AG04450 (cell line): ENCODE measurements around the gene SLC34A1. TPM values are rescaled to one million over a fixed set of nuclear protein-coding genes. Genes with fewer than 3 reads are reported as not detected.

Source experiments
- CTCF ChIA-PET: fragments of 300-600, 350-600 bp; formaldehyde crosslinking; extraction: SDS; loops from one replicate; lab custom pipeline; 2022; ENCODE audit warnings: antibody characterized with exemption, inconsistent platforms; lab: Charles Lee
- POLR2A ChIA-PET: fragments of 350-600 bp; formaldehyde crosslinking; extraction: SDS; loops from one replicate; lab custom pipeline; 2021; ENCODE audit warnings: antibody characterized with exemption, inconsistent platforms; lab: Yijun Ruan, JAX
- DNase-seq: peaks from one replicate; pipeline ENCODE4 v3.0.0-alpha.2; 2011; ENCODE audit warnings: low read depth, low spot score
- H3K27ac ChIP-seq: one replicate; pipeline ENCODE4 v1.5.1; 2012; ENCODE audit warnings: low read depth, low read length, control low read depth
- H3K27me3 ChIP-seq: one replicate; pipeline ENCODE4 v1.6.0; 2012; ENCODE audit warnings: low read length; ENCODE audit not compliant: control insufficient read depth, insufficient read depth
- H3K4me3 ChIP-seq: 2 replicates; pipeline ENCODE4 v1.5.1; 2011; ENCODE audit warnings: mild to moderate bottlenecking, low read depth, low read length, control low read depth
- H3K9me3 ChIP-seq: 2 replicates; pipeline ENCODE4 v1.5.1; 2012; ENCODE audit warnings: low read length; ENCODE audit not compliant: control insufficient read depth, insufficient read depth
- polyA plus RNA-seq: library from polyadenylated mRNA; depleted of rRNA; stranded (reverse); fragments of >200 nt; gene quantifications from 2 replicates; pipeline ENCODE4 v1.2.3, GENCODE V29; 2011
- TF ChIP-seq, protein P1 (sequence below): IDR thresholded peaks from 2 replicates; pipeline ENCODE4 v1.5.1; 2011; ENCODE audit warnings: low read depth, low read length, control low read depth, inconsistent platforms

Gene SLC34A1
- polyA plus RNA-seq, 1 experiment = not detected

DNA sequence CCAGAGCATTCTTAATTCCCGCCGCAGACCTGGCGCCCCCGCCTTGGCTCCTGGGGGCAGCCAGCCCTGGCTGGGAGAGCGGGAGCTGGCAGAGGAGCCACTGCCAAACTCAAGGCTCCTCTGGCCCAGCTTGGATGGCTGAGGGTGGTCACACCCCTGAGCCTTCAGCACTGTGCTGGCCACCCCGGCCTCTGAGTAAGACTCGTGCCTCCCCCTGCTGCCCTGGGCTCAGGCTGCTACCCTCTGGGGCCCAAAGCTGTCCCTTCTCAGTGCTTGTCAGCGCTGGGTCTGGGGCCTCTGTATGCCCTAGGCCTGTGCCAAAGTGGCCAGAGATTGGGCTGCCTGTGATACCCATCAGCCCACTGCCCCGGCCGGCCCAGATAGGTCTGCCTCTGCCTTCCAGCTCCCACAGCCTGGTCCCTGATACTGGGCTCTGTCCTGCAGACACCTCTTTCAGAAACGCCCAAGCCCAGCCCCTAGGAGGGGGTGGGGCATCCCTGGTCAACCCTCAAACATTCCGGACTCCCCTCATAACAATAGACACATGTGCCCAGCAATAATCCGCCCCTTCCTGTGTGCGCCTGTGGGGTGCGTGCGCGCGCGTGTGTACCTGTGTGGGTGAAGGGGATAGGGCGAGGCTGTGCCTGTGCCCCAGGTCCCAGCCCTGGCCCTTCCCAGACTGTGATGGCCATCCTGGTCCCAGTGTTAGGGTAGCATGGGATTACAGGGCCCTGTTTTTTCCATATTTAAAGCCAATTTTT is 58.0 kb downstream of the SLC34A1 start:
- TF ChIP-seq, protein P1, sequence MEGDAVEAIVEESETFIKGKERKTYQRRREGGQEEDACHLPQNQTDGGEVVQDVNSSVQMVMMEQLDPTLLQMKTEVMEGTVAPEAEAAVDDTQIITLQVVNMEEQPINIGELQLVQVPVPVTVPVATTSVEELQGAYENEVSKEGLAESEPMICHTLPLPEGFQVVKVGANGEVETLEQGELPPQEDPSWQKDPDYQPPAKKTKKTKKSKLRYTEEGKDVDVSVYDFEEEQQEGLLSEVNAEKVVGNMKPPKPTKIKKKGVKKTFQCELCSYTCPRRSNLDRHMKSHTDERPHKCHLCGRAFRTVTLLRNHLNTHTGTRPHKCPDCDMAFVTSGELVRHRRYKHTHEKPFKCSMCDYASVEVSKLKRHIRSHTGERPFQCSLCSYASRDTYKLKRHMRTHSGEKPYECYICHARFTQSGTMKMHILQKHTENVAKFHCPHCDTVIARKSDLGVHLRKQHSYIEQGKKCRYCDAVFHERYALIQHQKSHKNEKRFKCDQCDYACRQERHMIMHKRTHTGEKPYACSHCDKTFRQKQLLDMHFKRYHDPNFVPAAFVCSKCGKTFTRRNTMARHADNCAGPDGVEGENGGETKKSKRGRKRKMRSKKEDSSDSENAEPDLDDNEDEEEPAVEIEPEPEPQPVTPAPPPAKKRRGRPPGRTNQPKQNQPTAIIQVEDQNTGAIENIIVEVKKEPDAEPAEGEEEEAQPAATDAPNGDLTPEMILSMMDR = no peak
- no peak overlapping the region for H3K4me3 ChIP-seq
- POLR2A ChIA-PET = interaction anchor here (0.6 kb wide), 1 partner anchor 27 kb away, joined by 6 read pairs; no protein-coding TSS in a partner anchor
- H3K27me3 ChIP-seq = no peaks in the 10 kb centered on the region
- DNase-seq = no peak
- no peak overlapping the region for H3K27ac ChIP-seq
- H3K9me3 ChIP-seq = no peaks in the 10 kb centered on the region
- CTCF ChIA-PET = interaction anchor here (0.9 to 15.6 kb wide), 2 partner anchors 38 to 53 kb away, joined by 4 to 205 read pairs; no protein-coding TSS in a partner anchor

- ChIA-PET POLR2A (interaction anchor here (0.6 to 1.3 kb wide), 4 partner anchors 9 to 28 kb away, joined by 3 to 12 read pairs (median 5); partner anchors contain the start of gene GRK6), CTCF (interaction anchor here (15.6 kb wide), 1 partner anchor 54 kb away, joined by 205 read pairs; no protein-coding TSS in a partner anchor)
- DNase-seq = no peak
- TF ChIP-seq, protein P1 = no peak
- Histone ChIP-seq H3K4me3 (no peak overlapping the region), H3K27me3 (no peaks in the 10 kb centered on the region), H3K9me3 (no peaks in the 10 kb centered on the region), H3K27ac (no peak overlapping the region)
These were observed 59.1 kb downstream of the SLC34A1 start for GRCh38 chr5:177443144-177443983.

DNA sequence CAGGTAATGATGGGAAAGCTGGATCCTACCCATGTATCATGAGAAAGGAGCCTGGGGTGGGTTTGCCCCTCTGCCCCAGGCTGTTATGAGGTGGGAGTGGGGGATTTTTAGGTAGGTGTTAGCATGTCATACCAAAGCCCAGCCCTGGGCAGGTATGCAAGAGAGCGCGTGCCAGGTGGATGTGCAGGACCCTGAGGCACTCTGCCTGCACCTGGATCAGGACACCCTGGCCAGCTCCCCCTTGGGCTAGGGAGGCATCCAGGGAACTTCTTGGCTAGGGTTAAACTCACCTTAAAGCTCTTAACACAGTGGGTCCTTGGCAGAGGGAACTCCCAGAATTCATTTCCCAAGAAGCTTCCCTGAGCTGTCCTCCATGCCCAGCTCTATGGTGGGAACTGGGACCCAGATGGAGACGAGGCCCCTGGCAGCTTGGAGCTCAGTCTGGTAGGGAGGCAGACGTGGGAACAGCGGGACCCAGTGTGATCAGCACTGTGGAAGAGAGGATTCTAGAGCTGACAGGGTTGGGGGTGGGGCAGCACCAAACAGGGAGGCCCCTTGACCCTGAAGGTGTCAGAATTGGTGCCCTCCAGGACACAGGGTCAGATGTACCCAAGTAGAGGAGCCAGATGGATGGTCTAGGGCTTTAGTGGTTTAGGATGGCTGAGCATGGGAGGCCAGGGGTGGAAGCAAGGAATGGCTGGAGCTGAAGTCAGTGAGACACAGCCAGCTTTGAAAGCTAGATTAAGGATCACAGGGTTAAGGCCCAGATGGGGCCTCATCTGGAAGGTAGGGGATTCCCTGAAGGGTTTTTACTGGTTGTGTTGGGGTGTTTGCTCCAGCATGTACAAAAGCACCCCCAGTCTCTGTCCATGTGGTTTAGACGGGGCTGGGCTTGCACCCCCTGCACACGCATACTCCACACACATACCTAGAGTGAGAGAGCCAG is 60.1 kb downstream of the SLC34A1 start:
- TF ChIP-seq, protein P1 = no peak
- ChIA-PET CTCF (interaction anchor here (0.6 to 15.6 kb wide), 8 partner anchors 13 to 78 kb away, joined by 3 to 205 read pairs (median 4); no protein-coding TSS in a partner anchor), POLR2A (interaction anchor here (0.8 to 1.3 kb wide), 5 partner anchors 8 to 21 kb away, joined by 3 to 12 read pairs (median 4); partner anchors contain the start of gene GRK6)
- Histone ChIP-seq H3K27me3 (no peaks in the 10 kb centered on the region), H3K9me3 (no peaks in the 10 kb centered on the region), H3K4me3 (no peak overlapping the region), H3K27ac (no peak overlapping the region)
- no peak for DNase-seq

DNA sequence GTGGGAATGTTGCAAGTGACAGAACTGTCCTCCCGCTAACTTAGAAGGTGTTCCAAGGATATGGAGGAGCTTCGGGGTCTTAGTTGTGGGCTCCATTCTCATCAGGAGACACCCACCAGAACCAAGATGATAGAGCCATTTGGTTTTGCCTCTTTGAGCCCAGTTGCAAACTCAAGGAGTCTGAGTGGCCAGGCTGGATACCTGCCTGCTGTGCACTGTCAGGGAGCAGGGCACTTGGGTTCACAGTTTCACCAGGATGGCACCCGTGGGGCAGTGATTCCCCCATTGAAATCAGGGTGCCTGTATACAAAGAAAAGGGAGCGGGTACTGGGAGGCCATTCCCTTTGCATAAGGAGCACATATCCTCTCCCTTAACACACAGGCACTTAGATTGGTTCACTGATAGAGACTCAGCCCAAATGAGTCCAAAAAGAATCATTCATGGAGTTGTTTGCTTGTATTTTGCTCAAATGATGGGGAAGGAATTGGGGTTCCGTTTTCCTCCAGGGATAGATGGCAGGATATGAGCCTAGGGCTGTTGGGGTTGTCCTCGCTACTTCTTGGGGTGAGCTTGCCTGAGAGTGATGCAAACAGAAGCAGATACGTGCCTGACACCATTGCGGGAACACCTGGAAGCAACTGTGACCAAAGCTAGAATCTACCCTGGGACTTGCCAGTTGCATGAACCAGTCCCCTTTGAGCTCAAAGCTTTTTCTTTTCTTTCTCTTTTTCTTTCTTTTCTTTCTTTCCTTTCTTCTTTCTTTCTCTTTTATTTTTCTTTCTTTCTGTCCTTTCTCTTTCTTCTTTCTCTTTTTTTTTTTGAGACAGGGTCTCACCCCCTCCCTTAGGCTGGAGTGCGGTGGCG is 61.0 kb downstream of the SLC34A1 start:
- no peak overlapping the region for H3K27ac ChIP-seq
- TF ChIP-seq, protein P1 = no peak
- no peaks in the 10 kb centered on the region for H3K9me3 ChIP-seq
- DNase-seq = no peak
- POLR2A ChIA-PET = interaction anchor here (0.5 to 2.4 kb wide), 6 partner anchors 18 to 41 kb away, joined by 3 to 15 read pairs (median 6); partner anchors contain the start of gene GRK6
- no peaks in the 10 kb centered on the region for H3K27me3 ChIP-seq
- CTCF ChIA-PET = interaction anchor here (0.6 to 15.6 kb wide), 13 partner anchors 12 to 135 kb away, joined by 3 to 205 read pairs (median 4); no protein-coding TSS in a partner anchor
- no peak overlapping the region for H3K4me3 ChIP-seq
